Measurements from ENCODE around the gene JMJD1C.
"Not testable (repeated sequence)": the region's sequence is repeated elsewhere in the genome, so short reads cannot be mapped to it uniquely, and the experiment has no call there.

DNA sequence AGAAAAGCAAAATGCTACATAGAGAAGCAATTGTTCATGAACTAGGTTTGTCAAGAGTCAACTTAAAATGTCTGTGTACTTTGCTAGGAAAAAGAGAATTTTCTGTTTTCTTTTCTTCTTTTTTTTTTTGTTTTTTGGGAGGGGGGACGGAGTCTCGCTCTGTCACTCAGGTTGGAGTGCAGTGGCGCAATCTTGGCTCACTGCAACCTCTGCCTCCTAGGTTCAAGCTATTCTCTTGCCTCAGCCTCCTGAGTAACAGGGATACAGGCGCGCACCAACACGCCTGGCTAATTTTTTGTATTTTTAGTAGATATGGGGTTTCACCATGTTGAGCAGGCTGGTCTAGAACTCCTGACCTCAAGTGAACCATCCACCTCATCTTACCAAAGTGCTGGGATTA is 181.9 kb downstream of the JMJD1C start:
- not testable (repeated sequence) for TF ChIP-seq EZH2 (IDR thresholded peaks at IDR 0.05; ENCODE audit: borderline replicate concordance, low read depth, low read length, severe bottlenecking); POLR2A (IDR thresholded peaks at IDR 0.05; ENCODE audit: low read depth, low read length); POLR2AphosphoS5 (IDR thresholded peaks at IDR 0.05; ENCODE audit: insufficient read depth, low read depth, low read length); GATA2 (IDR thresholded peaks at IDR 0.05; ENCODE audit: insufficient read depth, insufficient read length, low read depth, low read length); MYC (IDR thresholded peaks at IDR 0.05; ENCODE audit: low read depth, low read length)
- TF ChIP-seq, protein P1, sequence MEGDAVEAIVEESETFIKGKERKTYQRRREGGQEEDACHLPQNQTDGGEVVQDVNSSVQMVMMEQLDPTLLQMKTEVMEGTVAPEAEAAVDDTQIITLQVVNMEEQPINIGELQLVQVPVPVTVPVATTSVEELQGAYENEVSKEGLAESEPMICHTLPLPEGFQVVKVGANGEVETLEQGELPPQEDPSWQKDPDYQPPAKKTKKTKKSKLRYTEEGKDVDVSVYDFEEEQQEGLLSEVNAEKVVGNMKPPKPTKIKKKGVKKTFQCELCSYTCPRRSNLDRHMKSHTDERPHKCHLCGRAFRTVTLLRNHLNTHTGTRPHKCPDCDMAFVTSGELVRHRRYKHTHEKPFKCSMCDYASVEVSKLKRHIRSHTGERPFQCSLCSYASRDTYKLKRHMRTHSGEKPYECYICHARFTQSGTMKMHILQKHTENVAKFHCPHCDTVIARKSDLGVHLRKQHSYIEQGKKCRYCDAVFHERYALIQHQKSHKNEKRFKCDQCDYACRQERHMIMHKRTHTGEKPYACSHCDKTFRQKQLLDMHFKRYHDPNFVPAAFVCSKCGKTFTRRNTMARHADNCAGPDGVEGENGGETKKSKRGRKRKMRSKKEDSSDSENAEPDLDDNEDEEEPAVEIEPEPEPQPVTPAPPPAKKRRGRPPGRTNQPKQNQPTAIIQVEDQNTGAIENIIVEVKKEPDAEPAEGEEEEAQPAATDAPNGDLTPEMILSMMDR (IDR thresholded peaks at IDR 0.05; ENCODE audit: extremely low read depth in 1 of 2, insufficient read depth in 1 of 2, low read depth in 1 of 2, low read length in 2 of 2) = not testable (repeated sequence)
- TF ChIP-seq, protein P2, sequence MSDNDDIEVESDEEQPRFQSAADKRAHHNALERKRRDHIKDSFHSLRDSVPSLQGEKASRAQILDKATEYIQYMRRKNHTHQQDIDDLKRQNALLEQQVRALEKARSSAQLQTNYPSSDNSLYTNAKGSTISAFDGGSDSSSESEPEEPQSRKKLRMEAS (IDR thresholded peaks at IDR 0.05; ENCODE audit: insufficient read depth, insufficient read length) = not testable (repeated sequence)

Measured in endothelial cell of umbilical vein (primary cell).